Muscle layer of colon (tissue), 2 donors: ENCODE measurements around the gene PELI1.
A peak's percentile ranks its signal among the peaks of the same experiment; 100 is the strongest.

Source experiments
- H3K27ac ChIP-seq: one replicate; pipeline ENCODE4 v1.7.0; 2013; ENCODE audit warnings: low read depth, mild to moderate bottlenecking, low read length, moderate library complexity
- H3K27me3 ChIP-seq, 2 donors: one replicate each; pipeline ENCODE4 v1.7.0; 2013; ENCODE audit warnings: low read length in 2 of 2, mild to moderate bottlenecking in 2 of 2; ENCODE audit not compliant: insufficient read depth in 2 of 2, control insufficient read depth in 1 of 2
- H3K36me3 ChIP-seq: one replicate; pipeline ENCODE4 v1.7.0; 2013; ENCODE audit warnings: mild to moderate bottlenecking, low read length; ENCODE audit not compliant: insufficient read depth
- H3K4me1 ChIP-seq: one replicate; pipeline ENCODE4 v1.7.0; 2013; ENCODE audit warnings: mild to moderate bottlenecking, low read length; ENCODE audit not compliant: insufficient read depth
- H3K4me3 ChIP-seq, 2 donors: one replicate each; pipeline ENCODE4 v1.7.0; 2013; ENCODE audit warnings: low read length in 2 of 2, low read depth in 1 of 2, mild to moderate bottlenecking in 1 of 2, moderate library complexity in 1 of 2
- H3K9ac ChIP-seq: one replicate; pipeline ENCODE4 v1.7.0; 2013; ENCODE audit warnings: low read length
- H3K9me3 ChIP-seq: one replicate; pipeline ENCODE4 v1.7.0; 2013; ENCODE audit warnings: mild to moderate bottlenecking, low read length
- donor health status: abdominal sarcoma.
- donor health status: Adenocarcinoma of cecum.

The PELI1 gene

GRCh38 chr2:64133828-64134227 is 10.4 kb downstream of the PELI1 start:
- Histone ChIP-seq H3K27me3 (no peaks in the 10 kb centered on the region), H3K4me3 (no peak overlapping the region), H3K4me1 (peaks cover 67% of the 10 kb centered on the region), H3K27ac (peak overlapping the region; percentile 2), H3K9ac (no peak overlapping the region), H3K36me3 (no peaks in the 10 kb centered on the region), H3K9me3 (no peaks in the 10 kb centered on the region)

- Histone ChIP-seq H3K27ac (no peak overlapping the region), H3K4me3 (no peak overlapping the region), H3K36me3 (no peaks in the 10 kb centered on the region), H3K27me3 (no peaks in the 10 kb centered on the region), H3K9me3 (no peaks in the 10 kb centered on the region), H3K4me1 (peaks cover 66% of the 10 kb centered on the region), H3K9ac (no peak overlapping the region)
Measured at GRCh38 chr2:64133354-64133753, 10.9 kb downstream of the PELI1 start.

GRCh38 chr2:64130333-64130732 is 13.9 kb downstream of the PELI1 start:
- Histone ChIP-seq H3K36me3 (no peaks in the 10 kb centered on the region), H3K4me1 (peaks cover 61% of the 10 kb centered on the region)

GRCh38 chr2:64128943-64129391 is 15.3 kb downstream of the PELI1 start:
- H3K9ac ChIP-seq, result no peak overlapping the region
- H3K27me3 ChIP-seq, result no peaks in the 10 kb centered on the region
- H3K9me3 ChIP-seq, result no peaks in the 10 kb centered on the region
- no peak overlapping the region for H3K27ac ChIP-seq
- H3K4me3 ChIP-seq, result no peak overlapping the region
- no peaks in the 10 kb centered on the region for H3K36me3 ChIP-seq
- peaks cover 60% of the 10 kb centered on the region for H3K4me1 ChIP-seq

More at GRCh38 chr2:64130333-64130732, 13.9 kb downstream of the PELI1 start:
- no peak overlapping the region for H3K4me3 ChIP-seq
- no peaks in the 10 kb centered on the region for H3K27me3 ChIP-seq
- H3K9ac ChIP-seq, result no peak overlapping the region
- H3K27ac ChIP-seq, result no peak overlapping the region
- no peaks in the 10 kb centered on the region for H3K9me3 ChIP-seq

- peaks cover 55% of the 10 kb centered on the region for H3K4me1 ChIP-seq
- no peak overlapping the region for H3K4me3 ChIP-seq
- H3K9ac ChIP-seq, result no peak overlapping the region
- H3K36me3 ChIP-seq, result no peaks in the 10 kb centered on the region
- no peaks in the 10 kb centered on the region for H3K9me3 ChIP-seq
- H3K27me3 ChIP-seq, result no peaks in the 10 kb centered on the region
- H3K27ac ChIP-seq, result no peak overlapping the region
Measured at GRCh38 chr2:64128406-64128805, 15.8 kb downstream of the PELI1 start.

- no peak overlapping the region for H3K27ac ChIP-seq
- no peak overlapping the region for H3K9ac ChIP-seq
- no peak overlapping the region for H3K4me3 ChIP-seq
- no peaks in the 10 kb centered on the region for H3K27me3 ChIP-seq
- peaks cover 51% of the 10 kb centered on the region for H3K4me1 ChIP-seq
- H3K36me3 ChIP-seq, result no peaks in the 10 kb centered on the region
- no peaks in the 10 kb centered on the region for H3K9me3 ChIP-seq
Measured at GRCh38 chr2:64127119-64127518, 17.1 kb downstream of the PELI1 start.

GRCh38 chr2:64126601-64127000 is 17.6 kb downstream of the PELI1 start:
- no peak overlapping the region for H3K4me3 ChIP-seq

GRCh38 chr2:64124571-64124970 is 19.6 kb downstream of the PELI1 start:
- Histone ChIP-seq H3K27me3 (no peaks in the 10 kb centered on the region), H3K27ac (no peak overlapping the region), H3K9ac (no peak overlapping the region), H3K4me3 (no peak overlapping the region), H3K4me1 (peaks cover 52% of the 10 kb centered on the region), H3K9me3 (no peaks in the 10 kb centered on the region), H3K36me3 (no peaks in the 10 kb centered on the region)

More at GRCh38 chr2:64126601-64127000, 17.6 kb downstream of the PELI1 start:
- H3K27me3 ChIP-seq, result no peaks in the 10 kb centered on the region
- no peaks in the 10 kb centered on the region for H3K36me3 ChIP-seq
- H3K4me1 ChIP-seq, result peaks cover 46% of the 10 kb centered on the region
- no peak overlapping the region for H3K9ac ChIP-seq
- H3K9me3 ChIP-seq, result no peaks in the 10 kb centered on the region
- H3K27ac ChIP-seq, result no peak overlapping the region

- Histone ChIP-seq H3K4me1 (peaks cover 55% of the 10 kb centered on the region), H3K36me3 (no peaks in the 10 kb centered on the region), H3K27ac (no peak overlapping the region), H3K27me3 (no peaks in the 10 kb centered on the region), H3K9me3 (no peaks in the 10 kb centered on the region), H3K9ac (no peak overlapping the region), H3K4me3 (no peak overlapping the region)
Measured at GRCh38 chr2:64124168-64124567, 20.1 kb downstream of the PELI1 start.

- Histone ChIP-seq H3K27me3 (no peaks in the 10 kb centered on the region), H3K4me1 (peaks cover 53% of the 10 kb centered on the region), H3K9ac (no peak overlapping the region), H3K27ac (no peak overlapping the region), H3K9me3 (no peaks in the 10 kb centered on the region), H3K36me3 (no peaks in the 10 kb centered on the region), H3K4me3 (no peak overlapping the region)
Measured at GRCh38 chr2:64123740-64124139, 20.5 kb downstream of the PELI1 start.

GRCh38 chr2:64122358-64122757 is 21.9 kb downstream of the PELI1 start:
- Histone ChIP-seq H3K27ac (no peak overlapping the region), H3K9me3 (no peaks in the 10 kb centered on the region), H3K27me3 (no peaks in the 10 kb centered on the region), H3K4me1 (peaks cover 45% of the 10 kb centered on the region), H3K4me3 (no peak overlapping the region), H3K9ac (no peak overlapping the region), H3K36me3 (no peaks in the 10 kb centered on the region)

GRCh38 chr2:64120928-64121327 is 23.3 kb downstream of the PELI1 start:
- H3K9me3 ChIP-seq, result no peaks in the 10 kb centered on the region
- H3K9ac ChIP-seq, result no peak overlapping the region
- H3K4me3 ChIP-seq, result no peak overlapping the region
- H3K36me3 ChIP-seq, result no peaks in the 10 kb centered on the region
- H3K4me1 ChIP-seq, result peaks cover 57% of the 10 kb centered on the region
- no peak overlapping the region for H3K27ac ChIP-seq
- H3K27me3 ChIP-seq, result no peaks in the 10 kb centered on the region
